HEK293 (cell line): Measurements from ENCODE around the gene MALT1.

Experiments used
- CTCF ChIA-PET: fragments of 350-600 bp; formaldehyde crosslinking; extraction: SDS; loops from one replicate; lab custom pipeline; 2021; ENCODE audit warnings: antibody characterized with exemption; lab: Yijun Ruan, JAX
- POLR2A ChIA-PET: fragments of 300-600 bp; formaldehyde crosslinking; extraction: SDS; loops from one replicate; lab custom pipeline; 2020; ENCODE audit warnings: antibody characterized with exemption, inconsistent platforms; lab: Yijun Ruan, JAX
- H3K27ac ChIP-seq: fragments of 200-500 bp; sonication (Bioruptor generic); 2 replicates; pipeline ENCODE4 v1.5.1; 2014; ENCODE audit warnings: low read depth, low read length, control low read depth, inconsistent platforms; ENCODE audit errors: extremely low read depth
- H3K36me3 ChIP-seq, 2 experiments: fragments of 200-500 bp in 1 of 2; sonication (Bioruptor generic) in 1 of 2; 1 replicate in 1 of 2; 2 replicates in 1 of 2; pipeline ENCODE4 v1.5.1; 2014 to 2017; ENCODE audit warnings: inconsistent platforms in 2 of 2, low read length in 2 of 2; ENCODE audit not compliant: control insufficient read depth in 2 of 2, insufficient read depth in 1 of 2
- H3K4me1 ChIP-seq: fragments of 200-500 bp; sonication (Bioruptor generic); 2 replicates; pipeline ENCODE4 v1.5.1; 2014; ENCODE audit warnings: mild to moderate bottlenecking, low read length, inconsistent platforms; ENCODE audit not compliant: control insufficient read depth, insufficient read depth
- H3K4me3 ChIP-seq: 2 replicates; pipeline ENCODE4 v1.5.1; 2011; ENCODE audit warnings: low read depth, mild to moderate bottlenecking, control low read depth, low read length, moderate library complexity
- H3K9me3 ChIP-seq: fragments of 200-500 bp; sonication (Bioruptor generic); 2 replicates; pipeline ENCODE4 v1.5.1; 2014; ENCODE audit warnings: low read depth, low read length, inconsistent platforms; ENCODE audit not compliant: control insufficient read depth, insufficient read depth
- ATF2 ChIP-seq: fragments of 450-650 bp; formaldehyde crosslinking; IDR thresholded peaks from 2 replicates; pipeline ENCODE4 v1.5.1; 2016; ENCODE audit warnings: missing biosample characterization, missing genetic modification characterization, low read depth
- INSM2 ChIP-seq: fragments of 450-650 bp; formaldehyde crosslinking; IDR thresholded peaks from 2 replicates; pipeline ENCODE4 v1.5.1; 2016; ENCODE audit warnings: missing biosample characterization, missing genetic modification characterization
- MZF1 ChIP-seq: fragments of 450-650 bp; formaldehyde crosslinking; IDR thresholded peaks from 2 replicates; pipeline ENCODE4 v1.5.1; 2017; ENCODE audit warnings: missing biosample characterization, missing genetic modification characterization, borderline replicate concordance
- ZBTB1 ChIP-seq: fragments of 450-650 bp; formaldehyde crosslinking; IDR thresholded peaks from 2 replicates; pipeline ENCODE4 v1.5.1; 2016; ENCODE audit warnings: missing biosample characterization, missing genetic modification characterization
- ZBTB20 ChIP-seq: fragments of 450-650 bp; formaldehyde crosslinking; IDR thresholded peaks from 2 replicates; pipeline ENCODE4 v1.5.1; 2016; ENCODE audit warnings: missing biosample characterization, missing genetic modification characterization
- ZBTB48 ChIP-seq: fragments of 450-650 bp; formaldehyde crosslinking; IDR thresholded peaks from 2 replicates; pipeline ENCODE4 v1.5.1; 2016; ENCODE audit warnings: missing biosample characterization, missing genetic modification characterization
- ZNF112 ChIP-seq: fragments of 450-650 bp; formaldehyde crosslinking; IDR thresholded peaks from 2 replicates; pipeline ENCODE4 v1.5.0; 2017; ENCODE audit warnings: missing biosample characterization, missing genetic modification characterization
- ZNF138 ChIP-seq: fragments of 450-650 bp; formaldehyde crosslinking; IDR thresholded peaks from 2 replicates; pipeline ENCODE4 v1.5.1; 2016; ENCODE audit warnings: missing biosample characterization, missing genetic modification characterization, borderline replicate concordance
- ZNF146 ChIP-seq: fragments of 450-650 bp; formaldehyde crosslinking; IDR thresholded peaks from 2 replicates; pipeline ENCODE4 v1.5.1; 2016; ENCODE audit warnings: missing biosample characterization, missing genetic modification characterization
- ZNF23 ChIP-seq: fragments of 450-650 bp; formaldehyde crosslinking; IDR thresholded peaks from 2 replicates; pipeline ENCODE4 v1.5.1; 2016; ENCODE audit warnings: missing biosample characterization, missing genetic modification characterization, borderline replicate concordance
- ZNF416 ChIP-seq: fragments of 450-650 bp; formaldehyde crosslinking; IDR thresholded peaks from 2 replicates; pipeline ENCODE4 v1.5.1; 2016; ENCODE audit warnings: missing biosample characterization, missing genetic modification characterization
- ZNF433 ChIP-seq: fragments of 450-650 bp; formaldehyde crosslinking; IDR thresholded peaks from 2 replicates; pipeline ENCODE4 v1.5.1; 2016; ENCODE audit warnings: missing biosample characterization, missing genetic modification characterization, low read depth
- ZNF501 ChIP-seq: fragments of 450-650 bp; formaldehyde crosslinking; IDR thresholded peaks from 2 replicates; pipeline ENCODE4 v1.5.1; 2016; ENCODE audit warnings: missing biosample characterization, missing genetic modification characterization
- ZNF621 ChIP-seq: fragments of 450-650 bp; formaldehyde crosslinking; IDR thresholded peaks from 2 replicates; pipeline ENCODE4 v1.5.1; 2017; ENCODE audit warnings: missing biosample characterization, missing genetic modification characterization
- ZNF645 ChIP-seq: fragments of 450-650 bp; formaldehyde crosslinking; IDR thresholded peaks from 2 replicates; pipeline ENCODE4; 2016; ENCODE audit warnings: missing biosample characterization, missing genetic modification characterization
- ZNF843 ChIP-seq: fragments of 450-650 bp; formaldehyde crosslinking; IDR thresholded peaks from 2 replicates; pipeline ENCODE4 v1.5.1; 2016; ENCODE audit warnings: missing biosample characterization, missing genetic modification characterization
- ZSCAN23 ChIP-seq: fragments of 450-650 bp; formaldehyde crosslinking; IDR thresholded peaks from 2 replicates; pipeline ENCODE4 v1.5.1; 2016; ENCODE audit warnings: missing biosample characterization, missing genetic modification characterization
- ZSCAN5A ChIP-seq: fragments of 450-650 bp; formaldehyde crosslinking; IDR thresholded peaks from 2 replicates; pipeline ENCODE4 v1.5.1; 2016; ENCODE audit warnings: missing biosample characterization, missing genetic modification characterization
- TF ChIP-seq, protein P1 (sequence below): fragments of 450-650 bp; IDR thresholded peaks from 2 replicates; pipeline ENCODE4 v1.5.1; 2018; ENCODE audit warnings: missing biosample characterization, mild to moderate bottlenecking, missing genetic modification characterization
- TF ChIP-seq, protein P2 (sequence below): fragments of 450-650 bp; formaldehyde crosslinking; IDR thresholded peaks from 2 replicates; pipeline ENCODE4 v1.5.1; 2016; ENCODE audit warnings: missing biosample characterization, missing genetic modification characterization

Gene MALT1

DNA sequence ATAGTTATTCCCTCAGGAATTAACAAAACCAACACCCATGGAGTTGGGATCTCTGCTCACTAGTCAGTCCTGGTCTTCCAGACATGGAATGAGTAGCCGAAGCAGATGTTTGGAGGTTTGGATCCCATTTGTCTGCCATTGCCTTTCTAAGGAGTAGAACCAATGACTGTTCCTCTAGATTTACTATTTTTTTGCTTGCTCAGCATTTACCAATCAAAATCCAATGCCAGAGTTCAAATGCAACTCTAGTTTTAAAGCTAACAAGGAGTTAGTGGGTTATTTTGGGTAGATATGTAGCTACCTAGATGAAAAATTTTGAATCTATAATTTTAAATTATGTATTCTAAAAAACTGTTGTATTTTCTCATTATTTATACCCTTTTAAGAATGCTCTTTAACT, 62.6 kb downstream of the MALT1 start:
- peaks cover 32 to 34% of the 10 kb centered on the region in 2 experiments for H3K36me3 ChIP-seq
- H3K4me1 ChIP-seq: 0 out of 2 replicates have a peak, but pooled peaks cover 2% of the 10 kb centered on the region
- H3K9me3 ChIP-seq: no peaks in the 10 kb centered on the region
- no peak overlapping the region for H3K4me3 ChIP-seq
- POLR2A ChIA-PET: no interaction called here
- CTCF ChIA-PET: interaction anchor here (0.6 kb wide), 1 partner anchor 1038 kb away, joined by 3 read pairs; no protein-coding TSS in a partner anchor
- no peak for TF ChIP-seq INSM2
- TF ChIP-seq, protein P1, sequence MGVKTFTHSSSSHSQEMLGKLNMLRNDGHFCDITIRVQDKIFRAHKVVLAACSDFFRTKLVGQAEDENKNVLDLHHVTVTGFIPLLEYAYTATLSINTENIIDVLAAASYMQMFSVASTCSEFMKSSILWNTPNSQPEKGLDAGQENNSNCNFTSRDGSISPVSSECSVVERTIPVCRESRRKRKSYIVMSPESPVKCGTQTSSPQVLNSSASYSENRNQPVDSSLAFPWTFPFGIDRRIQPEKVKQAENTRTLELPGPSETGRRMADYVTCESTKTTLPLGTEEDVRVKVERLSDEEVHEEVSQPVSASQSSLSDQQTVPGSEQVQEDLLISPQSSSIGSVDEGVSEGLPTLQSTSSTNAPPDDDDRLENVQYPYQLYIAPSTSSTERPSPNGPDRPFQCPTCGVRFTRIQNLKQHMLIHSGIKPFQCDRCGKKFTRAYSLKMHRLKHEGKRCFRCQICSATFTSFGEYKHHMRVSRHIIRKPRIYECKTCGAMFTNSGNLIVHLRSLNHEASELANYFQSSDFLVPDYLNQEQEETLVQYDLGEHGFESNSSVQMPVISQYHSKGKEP: no peak
- TF ChIP-seq ZNF146: no peak
- TF ChIP-seq, protein P2, sequence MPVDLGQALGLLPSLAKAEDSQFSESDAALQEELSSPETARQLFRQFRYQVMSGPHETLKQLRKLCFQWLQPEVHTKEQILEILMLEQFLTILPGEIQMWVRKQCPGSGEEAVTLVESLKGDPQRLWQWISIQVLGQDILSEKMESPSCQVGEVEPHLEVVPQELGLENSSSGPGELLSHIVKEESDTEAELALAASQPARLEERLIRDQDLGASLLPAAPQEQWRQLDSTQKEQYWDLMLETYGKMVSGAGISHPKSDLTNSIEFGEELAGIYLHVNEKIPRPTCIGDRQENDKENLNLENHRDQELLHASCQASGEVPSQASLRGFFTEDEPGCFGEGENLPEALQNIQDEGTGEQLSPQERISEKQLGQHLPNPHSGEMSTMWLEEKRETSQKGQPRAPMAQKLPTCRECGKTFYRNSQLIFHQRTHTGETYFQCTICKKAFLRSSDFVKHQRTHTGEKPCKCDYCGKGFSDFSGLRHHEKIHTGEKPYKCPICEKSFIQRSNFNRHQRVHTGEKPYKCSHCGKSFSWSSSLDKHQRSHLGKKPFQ (tag by site-specific recombination): no peak
- TF ChIP-seq ZBTB48 (tag by site-specific recombination): no peak
- TF ChIP-seq ZNF621 (tag by site-specific recombination): no peak
- no peak for TF ChIP-seq ZNF645
- TF ChIP-seq ATF2 (tag by site-specific recombination): no peak
- no peak for TF ChIP-seq ZSCAN23
- no peak for TF ChIP-seq ZNF501
- no peak for TF ChIP-seq ZNF416 (tag by site-specific recombination)
- no peak for TF ChIP-seq MZF1
- TF ChIP-seq ZSCAN5A (tag by site-specific recombination): no peak
- TF ChIP-seq ZNF138 (tag by site-specific recombination): no peak
- TF ChIP-seq ZNF23 (tag by site-specific recombination): no peak
- TF ChIP-seq ZNF433: no peak
- no peak for TF ChIP-seq ZNF843 (tag by site-specific recombination)
- no peak for TF ChIP-seq ZBTB20 (tag by site-specific recombination)
- no peak for TF ChIP-seq ZNF112 (tag by site-specific recombination)
- TF ChIP-seq ZBTB1: no peak
- no peak overlapping the region for H3K27ac ChIP-seq
